Adrenal gland (tissue), 5 donors: ENCODE measurements around the gene ADGRD2.

ENCODE experiments used
- POLR2A ChIP-seq, 2 donors: fragments of 450-650 bp; IDR thresholded peaks; one replicate each; pipeline ENCODE4 v1.6.1; 2017; ENCODE audit warnings: antibody characterized with exemption in 2 of 2, mild to moderate bottlenecking in 2 of 2, moderate library complexity in 1 of 2
- TF ChIP-seq, protein P1 (sequence below), 6 experiments: fragments of 450-650 bp in 4 of 6; fragments of 200-600 bp in 2 of 6; sonication (generic) in 1 of 6; IDR thresholded peaks; 1 replicate in 5 of 6; 2 replicates in 1 of 6; pipeline versions ENCODE4 v1.5.1 to v1.8.0; 2016 to 2021; ENCODE audit warnings: antibody characterized with exemption in 6 of 6, mild to moderate bottlenecking in 2 of 6, moderate library complexity in 1 of 6
- donor health status: DM: no; HTN: no; CAD: no.

DNA sequence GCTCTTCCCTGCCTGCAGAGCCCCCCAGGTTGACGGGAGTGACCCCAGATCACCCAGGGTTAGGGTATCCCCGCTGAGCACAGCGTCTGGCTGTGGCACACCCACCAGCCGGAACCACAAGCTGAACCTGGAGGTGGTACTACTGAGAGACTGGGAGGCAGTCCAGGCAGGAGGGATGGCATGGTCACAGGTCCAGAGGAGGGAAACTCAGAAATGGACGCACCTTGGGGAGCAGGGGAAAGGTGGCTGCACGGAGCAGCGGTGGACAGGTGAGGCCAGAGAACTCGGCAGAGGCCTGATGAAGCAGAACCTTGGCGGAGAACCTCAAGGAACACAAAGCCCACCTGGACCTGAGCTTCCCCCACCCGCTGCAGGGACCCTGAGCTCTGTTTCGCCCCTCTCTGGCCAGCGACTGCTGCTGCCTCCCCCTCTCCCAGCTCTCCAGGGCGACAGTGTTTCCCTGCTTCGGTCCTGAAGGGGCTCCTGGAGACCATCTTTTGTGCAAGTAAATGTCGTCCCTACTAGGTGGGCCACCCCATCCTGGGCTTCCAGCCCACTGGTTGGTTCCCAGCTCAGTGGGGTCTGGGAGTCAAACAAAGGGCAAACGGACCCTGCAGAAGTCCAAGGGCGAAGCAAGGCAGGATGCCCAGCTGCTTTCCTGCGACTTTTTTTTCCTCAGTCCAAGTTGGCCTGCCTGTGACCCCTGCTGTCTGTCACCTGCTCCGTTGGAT, 845 bp downstream of the ADGRD2 start:
- TF ChIP-seq, protein P1, sequence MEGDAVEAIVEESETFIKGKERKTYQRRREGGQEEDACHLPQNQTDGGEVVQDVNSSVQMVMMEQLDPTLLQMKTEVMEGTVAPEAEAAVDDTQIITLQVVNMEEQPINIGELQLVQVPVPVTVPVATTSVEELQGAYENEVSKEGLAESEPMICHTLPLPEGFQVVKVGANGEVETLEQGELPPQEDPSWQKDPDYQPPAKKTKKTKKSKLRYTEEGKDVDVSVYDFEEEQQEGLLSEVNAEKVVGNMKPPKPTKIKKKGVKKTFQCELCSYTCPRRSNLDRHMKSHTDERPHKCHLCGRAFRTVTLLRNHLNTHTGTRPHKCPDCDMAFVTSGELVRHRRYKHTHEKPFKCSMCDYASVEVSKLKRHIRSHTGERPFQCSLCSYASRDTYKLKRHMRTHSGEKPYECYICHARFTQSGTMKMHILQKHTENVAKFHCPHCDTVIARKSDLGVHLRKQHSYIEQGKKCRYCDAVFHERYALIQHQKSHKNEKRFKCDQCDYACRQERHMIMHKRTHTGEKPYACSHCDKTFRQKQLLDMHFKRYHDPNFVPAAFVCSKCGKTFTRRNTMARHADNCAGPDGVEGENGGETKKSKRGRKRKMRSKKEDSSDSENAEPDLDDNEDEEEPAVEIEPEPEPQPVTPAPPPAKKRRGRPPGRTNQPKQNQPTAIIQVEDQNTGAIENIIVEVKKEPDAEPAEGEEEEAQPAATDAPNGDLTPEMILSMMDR (IDR thresholded peaks at IDR 0.05), result no peak
- no peak for TF ChIP-seq POLR2A (IDR thresholded peaks at IDR 0.05)
